Measurements from ENCODE around the gene AQP2.

Gene AQP2

GRCh38 chr12:49946497-49946896 lies 4.0 kb upstream of the AQP2 start:
- Histone ChIP-seq H3K4me3 (ENCODE audit: low read length, poor library complexity, severe bottlenecking) (no peak overlapping the region), H3K9me3 (ENCODE audit: insufficient read depth, low read depth, low read length) (no peaks in the 10 kb centered on the region), H3F3A (ENCODE audit: low read depth) (0 out of 2 replicates have a peak, but pooled peaks cover 3% of the 10 kb centered on the region), H4K20me1 (ENCODE audit: insufficient read depth, low read length, poor library complexity, severe bottlenecking) (no peaks in the 10 kb centered on the region), H3K36me3 (ENCODE audit: insufficient read depth, low read length) (no peaks in the 10 kb centered on the region), H3K4me1 (ENCODE audit: insufficient read depth, low read length, poor library complexity, severe bottlenecking) (peaks cover 48% of the 10 kb centered on the region), H3K27me3 (ENCODE audit: insufficient read depth, low read length, poor library complexity, severe bottlenecking) (no peaks in the 10 kb centered on the region), H2AFZ (ENCODE audit: low read length) (peak overlapping the region; percentile 93; the same call in 1 of the 2 replicates), H3K9ac (ENCODE audit: low read depth, low read length, poor library complexity, severe bottlenecking) (peak overlapping the region; percentile 66), H3K9me2 (replicated peaks; ENCODE audit: low read depth, low read length) (no peaks in the 10 kb centered on the region), H3K79me2 (ENCODE audit: insufficient read depth, low read length) (no peaks in the 10 kb centered on the region), H3K4me2 (ENCODE audit: low read depth, low read length, poor library complexity, severe bottlenecking) (peak overlapping the region; percentile 75)
- TF ChIP-seq, protein P1, sequence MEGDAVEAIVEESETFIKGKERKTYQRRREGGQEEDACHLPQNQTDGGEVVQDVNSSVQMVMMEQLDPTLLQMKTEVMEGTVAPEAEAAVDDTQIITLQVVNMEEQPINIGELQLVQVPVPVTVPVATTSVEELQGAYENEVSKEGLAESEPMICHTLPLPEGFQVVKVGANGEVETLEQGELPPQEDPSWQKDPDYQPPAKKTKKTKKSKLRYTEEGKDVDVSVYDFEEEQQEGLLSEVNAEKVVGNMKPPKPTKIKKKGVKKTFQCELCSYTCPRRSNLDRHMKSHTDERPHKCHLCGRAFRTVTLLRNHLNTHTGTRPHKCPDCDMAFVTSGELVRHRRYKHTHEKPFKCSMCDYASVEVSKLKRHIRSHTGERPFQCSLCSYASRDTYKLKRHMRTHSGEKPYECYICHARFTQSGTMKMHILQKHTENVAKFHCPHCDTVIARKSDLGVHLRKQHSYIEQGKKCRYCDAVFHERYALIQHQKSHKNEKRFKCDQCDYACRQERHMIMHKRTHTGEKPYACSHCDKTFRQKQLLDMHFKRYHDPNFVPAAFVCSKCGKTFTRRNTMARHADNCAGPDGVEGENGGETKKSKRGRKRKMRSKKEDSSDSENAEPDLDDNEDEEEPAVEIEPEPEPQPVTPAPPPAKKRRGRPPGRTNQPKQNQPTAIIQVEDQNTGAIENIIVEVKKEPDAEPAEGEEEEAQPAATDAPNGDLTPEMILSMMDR (conservative IDR thresholded peaks at IDR 0.05; ENCODE audit: low read length) = no peak
- no peak for TF ChIP-seq EZH2phosphoT487 (IDR thresholded peaks at IDR 0.05; ENCODE audit: borderline replicate concordance)

DNA sequence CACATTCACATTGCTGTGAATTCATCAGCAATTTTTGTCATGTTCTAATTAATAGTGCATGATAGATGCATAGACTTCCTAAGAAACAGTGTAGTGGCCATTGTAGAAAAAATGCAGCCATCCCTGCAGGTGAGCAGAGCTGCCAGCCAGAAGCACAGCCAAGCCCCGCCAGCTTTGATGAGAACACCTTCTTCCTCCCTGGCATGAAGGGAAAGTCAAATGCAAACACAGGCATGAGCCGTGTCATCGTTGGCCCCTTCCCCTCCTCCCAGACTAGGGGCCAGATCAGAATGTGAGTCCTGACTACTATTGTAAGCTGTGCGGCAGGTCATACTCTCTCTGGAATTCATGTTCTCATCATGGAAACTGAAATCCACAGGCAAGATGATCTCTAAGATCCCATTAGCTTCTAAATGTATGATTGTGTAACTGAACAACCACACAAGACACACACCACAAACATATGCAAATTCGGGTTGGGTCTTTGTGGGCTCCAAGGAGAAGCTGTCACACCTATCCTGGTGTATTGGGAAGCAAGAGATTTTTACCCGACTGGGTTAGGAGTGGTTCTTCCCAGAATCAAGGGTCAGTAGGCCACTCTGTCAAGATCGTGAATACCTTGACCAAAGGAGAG lies 2.8 kb upstream of the AQP2 start:
- H3K4me3 ChIP-seq (ENCODE audit: low read length, poor library complexity, severe bottlenecking) = no peak overlapping the region

GRCh38 chr12:49948866-49949845 lies 1.4 kb upstream of the AQP2 start:
- TF ChIP-seq, protein P1 (conservative IDR thresholded peaks at IDR 0.05; ENCODE audit: low read length) = no peak
- TF ChIP-seq EZH2phosphoT487 (IDR thresholded peaks at IDR 0.05; ENCODE audit: borderline replicate concordance) = no peak
- H3K4me3 ChIP-seq (ENCODE audit: low read length, poor library complexity, severe bottlenecking) = no peak overlapping the region
- H3K4me1 ChIP-seq (ENCODE audit: insufficient read depth, low read length, poor library complexity, severe bottlenecking) = peaks cover 54% of the 10 kb centered on the region
- H3K27me3 ChIP-seq (ENCODE audit: insufficient read depth, low read length, poor library complexity, severe bottlenecking) = no peaks in the 10 kb centered on the region
- no peak overlapping the region for H3K9ac ChIP-seq (ENCODE audit: low read depth, low read length, poor library complexity, severe bottlenecking)
- no peaks in the 10 kb centered on the region for H3K36me3 ChIP-seq (ENCODE audit: insufficient read depth, low read length)
- H2AFZ ChIP-seq (ENCODE audit: low read length) = no peak overlapping the region
- no peaks in the 10 kb centered on the region for H3K79me2 ChIP-seq (ENCODE audit: insufficient read depth, low read length)
- H3K9me2 ChIP-seq (replicated peaks; ENCODE audit: low read depth, low read length) = no peaks in the 10 kb centered on the region
- H3F3A ChIP-seq (ENCODE audit: low read depth) = 0 out of 2 replicates have a peak, but pooled peaks cover 3% of the 10 kb centered on the region
- no peak overlapping the region for H3K4me2 ChIP-seq (ENCODE audit: low read depth, low read length, poor library complexity, severe bottlenecking)
- H4K20me1 ChIP-seq (ENCODE audit: insufficient read depth, low read length, poor library complexity, severe bottlenecking) = no peaks in the 10 kb centered on the region
- H3K9me3 ChIP-seq (ENCODE audit: insufficient read depth, low read depth, low read length) = no peaks in the 10 kb centered on the region

More for the DNA sequence above, 2.8 kb upstream of the AQP2 start:
- no peaks in the 10 kb centered on the region for H3K27me3 ChIP-seq (ENCODE audit: insufficient read depth, low read length, poor library complexity, severe bottlenecking)
- H3K9ac ChIP-seq (ENCODE audit: low read depth, low read length, poor library complexity, severe bottlenecking) = no peak overlapping the region
- no peaks in the 10 kb centered on the region for H3K36me3 ChIP-seq (ENCODE audit: insufficient read depth, low read length)
- TF ChIP-seq, protein P1 (conservative IDR thresholded peaks at IDR 0.05; ENCODE audit: low read length) = no peak
- TF ChIP-seq EZH2phosphoT487 (IDR thresholded peaks at IDR 0.05; ENCODE audit: borderline replicate concordance) = no peak
- no peaks in the 10 kb centered on the region for H3K9me3 ChIP-seq (ENCODE audit: insufficient read depth, low read depth, low read length)
- H3K9me2 ChIP-seq (replicated peaks; ENCODE audit: low read depth, low read length) = no peaks in the 10 kb centered on the region
- peaks cover 54% of the 10 kb centered on the region for H3K4me1 ChIP-seq (ENCODE audit: insufficient read depth, low read length, poor library complexity, severe bottlenecking)
- H3K79me2 ChIP-seq (ENCODE audit: insufficient read depth, low read length) = no peaks in the 10 kb centered on the region
- H2AFZ ChIP-seq (ENCODE audit: low read length) = no peak overlapping the region
- H3K4me2 ChIP-seq (ENCODE audit: low read depth, low read length, poor library complexity, severe bottlenecking) = no peak overlapping the region
- no peaks in the 10 kb centered on the region for H4K20me1 ChIP-seq (ENCODE audit: insufficient read depth, low read length, poor library complexity, severe bottlenecking)
- H3F3A ChIP-seq (ENCODE audit: low read depth) = 0 out of 2 replicates have a peak, but pooled peaks cover 3% of the 10 kb centered on the region
